Measurements from ENCODE around the gene KLHDC8A.
"Not testable (repeated sequence)": the region's sequence is repeated elsewhere in the genome, so short reads cannot be mapped to it uniquely, and the experiment has no call there.

KLHDC8A gene

GRCh38 chr1:205371871-205372660, 15.3 kb upstream of the KLHDC8A start:
- no peak overlapping the region for H3K4me3 ChIP-seq (ENCODE audit: low read depth, low read length)

GRCh38 chr1:205370780-205371179, 14.1 kb upstream of the KLHDC8A start:
- no peak overlapping the region for H3K4me3 ChIP-seq (ENCODE audit: low read depth, low read length)

GRCh38 chr1:205369701-205370123, 13.0 kb upstream of the KLHDC8A start:
- H3K4me3 ChIP-seq (ENCODE audit: low read depth, low read length): no peak overlapping the region

GRCh38 chr1:205368478-205368877, 11.8 kb upstream of the KLHDC8A start:
- H3K4me3 ChIP-seq (ENCODE audit: low read depth, low read length): no peak overlapping the region

- H3K4me3 ChIP-seq (ENCODE audit: low read depth, low read length): no peak overlapping the region
These were observed 9.3 kb upstream of the KLHDC8A start for GRCh38 chr1:205365945-205366463.

- H3K4me3 ChIP-seq (ENCODE audit: low read depth, low read length): not testable (repeated sequence)
These were observed 8.4 kb upstream of the KLHDC8A start for GRCh38 chr1:205365086-205365485.

- no peak overlapping the region for H3K4me3 ChIP-seq (ENCODE audit: low read depth, low read length)
These were observed 4.2 kb upstream of the KLHDC8A start for GRCh38 chr1:205360891-205361290.

- H3K4me3 ChIP-seq (ENCODE audit: low read depth, low read length): no peak overlapping the region
These were observed 3.2 kb upstream of the KLHDC8A start for GRCh38 chr1:205359771-205360565.

GRCh38 chr1:205358579-205358978, 1.9 kb upstream of the KLHDC8A start:
- H3K4me3 ChIP-seq (ENCODE audit: low read depth, low read length): no peak overlapping the region

GRCh38 chr1:205357567-205357966, 845 bp upstream of the KLHDC8A start:
- H3K4me3 ChIP-seq (ENCODE audit: low read depth, low read length): no peak overlapping the region

GRCh38 chr1:205355075-205355453, 1.7 kb downstream of the KLHDC8A start:
- H3K4me3 ChIP-seq (ENCODE audit: low read depth, low read length): no peak overlapping the region

GRCh38 chr1:205354259-205355074, 2.3 kb downstream of the KLHDC8A start:
- H3K4me3 ChIP-seq (ENCODE audit: low read depth, low read length): no peak overlapping the region

- no peak overlapping the region for H3K4me3 ChIP-seq (ENCODE audit: low read depth, low read length)
These were observed 3.1 kb downstream of the KLHDC8A start for GRCh38 chr1:205353612-205354011.

- no peak overlapping the region for H3K4me3 ChIP-seq (ENCODE audit: low read depth, low read length)
These were observed 3.5 kb downstream of the KLHDC8A start for GRCh38 chr1:205353191-205353590.

- H3K4me3 ChIP-seq (ENCODE audit: low read depth, low read length): no peak overlapping the region
These were observed 4.6 kb downstream of the KLHDC8A start for GRCh38 chr1:205351984-205352713.

GRCh38 chr1:205350691-205351141, 6.0 kb downstream of the KLHDC8A start:
- no peak overlapping the region for H3K4me3 ChIP-seq (ENCODE audit: low read depth, low read length)

GRCh38 chr1:205350124-205350523, 6.6 kb downstream of the KLHDC8A start:
- H3K4me3 ChIP-seq (ENCODE audit: low read depth, low read length): no peak overlapping the region

GRCh38 chr1:205348554-205349487, 7.9 kb downstream of the KLHDC8A start:
- H3K4me3 ChIP-seq (ENCODE audit: low read depth, low read length): no peak overlapping the region

GRCh38 chr1:205346956-205347574, 9.7 kb downstream of the KLHDC8A start:
- H3K4me3 ChIP-seq (ENCODE audit: low read depth, low read length): no peak overlapping the region
